HPDE6-E6E7 (cell line): ENCODE data around the gene FGR.
"Not testable (repeated sequence)": the region's sequence is repeated elsewhere in the genome, so short reads cannot be mapped to it uniquely, and the experiment has no call there.

ENCODE experiments used
- DNase-seq: peaks from one replicate; pipeline ENCODE4 v3.0.0; 2011; ENCODE audit warnings: missing footprints; ENCODE audit errors: extremely low spot score

Gene FGR

GRCh38 chr1:27660300-27660835 is 25.4 kb upstream of the FGR start:
- DNase-seq, result no peak

- DNase-seq, result peak; percentile 67
Measured at GRCh38 chr1:27659497-27660299, 24.7 kb upstream of the FGR start.

DNA sequence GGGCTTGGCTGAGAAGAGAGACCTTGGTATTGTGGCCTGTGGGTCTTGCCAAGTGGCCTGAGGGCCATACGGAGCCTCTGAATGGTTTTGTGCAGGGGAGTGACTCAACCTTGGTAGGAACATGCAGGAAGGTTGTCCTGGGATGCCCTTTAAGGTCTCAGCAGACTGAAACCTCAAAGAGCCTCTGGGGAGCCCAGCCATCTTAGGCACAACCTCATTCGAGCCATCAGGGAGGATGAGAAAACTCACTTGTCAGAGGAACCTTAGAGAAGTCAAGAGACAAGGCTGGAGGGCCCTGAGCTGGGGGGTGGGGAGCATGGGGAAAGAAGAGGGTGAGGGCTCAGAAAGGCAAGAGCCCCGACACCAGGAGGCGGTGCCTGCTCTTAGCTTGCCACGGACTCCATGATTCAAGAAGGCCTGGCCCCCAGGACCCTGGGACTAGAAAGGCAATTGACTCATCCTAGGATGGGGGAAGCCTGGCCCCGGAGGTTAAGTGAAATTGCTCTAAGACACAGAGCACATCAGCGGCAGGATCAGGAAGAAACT is 24.0 kb upstream of the FGR start:
- peak; percentile 74 for DNase-seq

- no peak for DNase-seq
Measured at GRCh38 chr1:27656157-27656893, 21.3 kb upstream of the FGR start.

GRCh38 chr1:27655151-27655937 is 20.4 kb upstream of the FGR start:
- no peak for DNase-seq

GRCh38 chr1:27652111-27652864 is 17.3 kb upstream of the FGR start:
- no peak for DNase-seq

- DNase-seq, result no peak
Measured at GRCh38 chr1:27650539-27651175, 15.7 kb upstream of the FGR start.

DNA sequence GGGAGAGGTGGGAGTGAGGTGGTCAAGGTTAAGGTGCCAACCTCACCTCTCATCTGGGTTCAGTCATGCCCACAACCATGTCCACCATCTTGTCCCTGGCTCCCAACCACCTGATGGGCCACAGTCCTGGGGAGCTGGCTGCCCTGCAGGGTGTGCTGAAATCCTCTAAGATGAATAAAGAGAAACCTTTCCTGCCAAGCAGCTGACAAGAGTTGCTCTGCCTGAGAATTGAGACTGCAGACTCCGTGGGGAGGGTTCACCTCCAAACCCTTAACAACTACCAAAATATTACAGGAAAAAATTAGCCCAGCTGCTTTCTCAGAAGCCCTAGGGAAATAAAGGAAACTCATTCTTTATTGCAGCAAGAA is 15.2 kb upstream of the FGR start:
- DNase-seq, result no peak

DNA sequence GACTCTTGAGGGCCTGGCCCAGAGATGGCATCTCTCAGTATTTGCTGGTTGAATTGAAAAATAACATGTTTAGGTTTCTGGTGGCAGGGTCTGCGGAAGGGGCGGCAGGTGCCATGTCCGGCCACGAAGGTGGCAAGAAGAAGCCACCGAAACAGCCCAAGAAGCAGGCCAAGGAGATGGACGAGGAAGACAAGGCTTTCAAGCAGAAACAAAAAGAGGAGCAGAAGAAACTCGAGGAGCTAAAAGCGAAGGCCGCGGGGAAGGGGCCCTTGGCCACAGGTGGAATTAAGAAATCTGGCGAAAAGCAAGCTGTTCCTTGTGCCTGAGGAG is 14.3 kb upstream of the FGR start:
- no peak for DNase-seq

DNA sequence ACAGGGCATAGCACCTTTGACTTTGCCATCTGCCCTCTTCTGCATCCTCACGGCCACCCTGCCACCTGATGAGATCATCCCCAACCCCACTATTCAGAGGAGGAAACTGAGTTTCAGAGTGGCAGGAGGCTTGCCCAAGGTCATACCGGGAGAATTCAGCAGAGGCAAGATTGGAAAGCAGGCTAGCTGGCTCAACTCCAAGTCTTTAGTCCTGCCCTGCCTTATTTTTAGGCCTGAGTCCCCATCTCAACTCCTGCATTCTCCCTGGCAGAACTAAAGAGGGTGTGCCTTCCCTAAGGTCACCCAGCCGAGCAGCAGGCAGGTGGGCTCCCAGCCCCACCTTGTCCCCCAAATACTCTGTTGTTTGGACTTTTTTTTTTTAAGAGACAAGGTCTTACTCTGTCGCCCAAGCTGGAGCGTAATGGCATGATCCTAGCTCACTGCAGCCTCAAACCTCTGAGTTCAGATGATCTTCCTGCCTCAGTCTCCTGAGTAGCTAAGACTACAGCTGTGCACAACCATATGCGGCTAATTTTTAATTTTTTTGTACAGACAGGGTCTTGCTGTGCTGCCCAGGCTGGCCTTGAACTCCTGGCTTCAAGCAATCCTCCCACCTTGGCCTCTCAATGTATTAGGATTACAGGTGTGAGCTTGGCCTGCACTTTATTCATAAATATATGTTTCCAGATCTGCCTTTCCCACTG is 13.8 kb upstream of the FGR start:
- DNase-seq, result no peak

GRCh38 chr1:27647328-27647727 is 12.3 kb upstream of the FGR start:
- no peak for DNase-seq

DNA sequence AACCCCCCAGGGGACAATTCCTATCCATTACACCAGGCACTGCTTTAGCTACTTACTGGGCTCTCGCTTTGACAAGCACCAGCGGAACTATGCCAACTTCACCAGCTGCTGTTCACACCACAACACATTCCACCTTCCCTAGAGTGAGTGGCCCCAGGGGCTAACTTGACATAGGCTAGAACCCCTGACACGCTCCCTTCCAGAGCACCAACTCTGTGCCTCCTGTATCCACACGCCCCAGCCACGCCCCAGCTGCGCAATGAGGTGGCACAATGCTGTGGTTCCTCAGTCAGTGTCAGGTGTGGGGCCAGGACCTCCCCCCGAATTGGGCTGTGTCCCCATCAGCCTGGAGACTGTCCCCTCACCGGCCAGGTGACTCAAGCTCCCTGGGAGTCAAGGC is 11.7 kb upstream of the FGR start:
- DNase-seq, result no peak

- DNase-seq, result no peak
Measured at GRCh38 chr1:27645071-27645415, 10.1 kb upstream of the FGR start.

- no peak for DNase-seq
Measured at GRCh38 chr1:27644369-27645070, 9.5 kb upstream of the FGR start.

DNA sequence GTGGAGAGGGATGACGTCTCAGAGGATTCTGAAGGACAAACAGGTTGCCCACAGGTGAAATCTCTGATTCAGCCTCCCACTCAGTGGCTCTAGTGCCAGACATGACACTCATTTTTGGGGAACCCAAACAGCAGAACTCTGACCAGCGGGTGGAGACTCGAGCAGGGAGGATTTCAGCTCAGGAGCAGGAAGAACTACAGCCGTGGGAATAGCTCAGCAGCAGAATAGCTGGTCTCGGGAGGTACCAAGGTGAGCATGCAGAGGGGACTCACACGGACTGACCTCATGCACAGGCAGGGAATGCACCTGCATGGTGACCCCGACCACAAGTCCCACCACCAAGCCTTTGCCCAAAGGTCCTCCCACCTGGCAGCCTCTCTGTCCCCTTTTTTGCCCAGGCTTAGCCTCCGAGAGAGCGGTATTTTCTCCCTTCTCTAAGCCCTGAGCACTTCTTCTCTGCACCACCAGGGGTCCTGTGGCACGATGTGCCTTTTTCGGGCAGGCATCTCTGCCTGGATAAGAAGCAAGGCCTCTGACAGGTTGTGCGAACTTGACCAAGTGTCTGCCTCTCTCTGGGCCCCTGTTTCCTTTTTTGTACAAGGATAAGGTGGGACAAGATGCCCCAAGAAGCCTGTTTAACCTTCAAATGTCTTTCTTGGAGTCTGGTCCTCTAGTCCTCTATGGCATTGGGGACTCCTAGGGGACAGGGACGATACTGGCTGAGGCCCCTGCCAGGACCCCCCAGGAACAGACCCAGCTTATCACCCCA is 8.8 kb upstream of the FGR start:
- no peak for DNase-seq

- DNase-seq, result not testable (repeated sequence)
Measured at GRCh38 chr1:27640514-27640913, 5.5 kb upstream of the FGR start.

GRCh38 chr1:27638805-27639204 is 3.8 kb upstream of the FGR start:
- DNase-seq, result no peak

- no peak for DNase-seq
Measured at GRCh38 chr1:27638047-27638734, 3.2 kb upstream of the FGR start.
